Epithelial cell of prostate (primary cell): ENCODE measurements around the gene ZNF547.
"Not testable (repeated sequence)": the region's sequence is repeated elsewhere in the genome, so short reads cannot be mapped to it uniquely, and the experiment has no call there.

Experiments
- DNase-seq: peaks from one replicate; pipeline ENCODE4 v3.0.0-alpha.2; 2011; ENCODE audit warnings: low read depth, low spot score
- H3K27ac ChIP-seq: fragments of 450-650 bp; 2 replicates; pipeline ENCODE4 v1.5.1; 2017; ENCODE audit warnings: mild to moderate bottlenecking

ZNF547 gene

DNA sequence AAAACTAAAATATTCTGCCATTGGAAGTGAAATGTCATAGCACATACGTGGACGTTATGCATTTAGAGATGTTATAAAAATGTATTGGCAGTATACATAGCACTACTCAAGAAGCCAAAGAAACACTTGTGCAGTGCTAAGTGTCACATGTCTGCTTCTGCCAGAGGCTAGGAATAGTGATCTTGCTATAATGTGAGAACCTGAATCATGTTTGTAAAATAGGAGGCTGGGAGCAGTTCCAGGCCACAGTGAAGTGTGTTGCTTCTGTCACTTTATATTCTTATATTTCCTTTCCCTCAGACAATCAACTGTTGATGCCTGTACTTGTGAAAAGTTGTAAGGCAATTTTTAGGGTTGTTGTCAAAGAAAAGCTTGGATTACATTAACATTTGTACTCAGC is 3.4 kb downstream of the ZNF547 start:
- no peak for DNase-seq
- H3K27ac ChIP-seq: no peak overlapping the region

- DNase-seq: no peak
- H3K27ac ChIP-seq: no peak overlapping the region
Measured at GRCh38 chr19:57374179-57374578, 10.8 kb downstream of the ZNF547 start.

DNA sequence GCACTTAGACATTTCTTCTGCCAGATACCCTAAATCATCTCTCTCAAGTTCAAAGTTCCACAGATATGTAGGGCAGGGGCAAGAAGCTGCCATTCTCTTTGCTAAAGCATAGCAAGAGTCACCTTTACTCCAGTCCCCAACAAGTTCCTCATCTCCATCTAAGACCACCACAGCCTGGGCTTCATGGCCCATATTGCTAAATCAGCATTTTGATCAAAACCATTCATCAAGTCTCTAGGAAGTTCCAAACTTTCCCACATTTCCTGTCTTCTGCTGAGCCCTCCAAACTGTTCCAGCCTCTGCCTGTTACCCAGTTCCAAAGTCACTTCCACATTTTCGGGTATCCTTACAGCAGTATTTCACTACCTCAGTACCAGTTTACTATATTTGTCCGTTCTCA is 11.3 kb downstream of the ZNF547 start:
- H3K27ac ChIP-seq, DNase-seq: not testable (repeated sequence)

- no peak for DNase-seq
- H3K27ac ChIP-seq: no peak overlapping the region
Measured at GRCh38 chr19:57376151-57376550, 12.8 kb downstream of the ZNF547 start.

GRCh38 chr19:57377498-57378146 is 14.3 kb downstream of the ZNF547 start:
- no peak for DNase-seq
- H3K27ac ChIP-seq: no peak overlapping the region

DNA sequence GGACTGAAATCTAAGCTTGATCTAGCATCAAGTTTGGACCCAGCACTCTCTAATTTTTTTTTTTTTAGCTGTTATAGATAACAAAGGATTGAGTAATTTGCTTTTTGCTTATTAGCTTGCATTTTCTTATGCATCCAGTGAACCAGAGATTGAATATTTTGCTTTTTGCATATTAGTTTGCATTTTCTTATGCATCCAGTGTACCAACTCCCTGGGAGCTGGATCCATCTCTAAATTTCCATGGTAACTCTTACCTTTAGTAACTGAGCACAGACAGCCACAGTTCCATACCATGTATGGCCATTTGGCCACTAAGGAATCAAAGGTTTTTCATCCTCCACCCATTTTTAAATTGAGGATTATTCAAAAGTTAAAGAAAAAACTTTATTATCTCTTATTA is 17.6 kb downstream of the ZNF547 start:
- no peak overlapping the region for H3K27ac ChIP-seq
- DNase-seq: no peak

- no peak for DNase-seq
- no peak overlapping the region for H3K27ac ChIP-seq
Measured at GRCh38 chr19:57382806-57383488, 19.6 kb downstream of the ZNF547 start.

DNA sequence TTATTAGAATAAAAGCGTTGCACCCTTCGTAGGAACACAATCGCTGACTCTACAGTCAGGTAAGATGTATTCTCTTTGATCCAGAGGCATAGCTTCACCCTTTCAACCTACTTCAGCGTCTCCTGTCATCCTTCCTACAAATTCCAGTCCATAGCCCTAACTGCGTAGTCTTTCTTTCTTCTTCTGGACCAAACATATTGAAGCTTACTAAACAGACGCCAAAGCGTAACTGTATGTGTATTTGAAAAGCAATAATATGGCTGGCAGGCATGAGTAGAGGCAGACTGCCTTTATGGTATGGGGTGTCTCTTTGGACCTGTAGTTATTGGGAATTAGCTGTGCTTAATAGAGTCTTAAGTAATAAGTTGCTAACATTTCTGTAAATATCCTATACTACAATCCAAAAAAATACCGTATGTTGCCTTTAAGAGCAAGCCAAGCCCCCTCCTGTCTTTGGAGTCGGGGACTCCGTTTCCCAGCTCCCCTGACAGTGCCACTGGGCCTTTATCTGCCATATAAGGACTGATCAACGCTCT is 25.9 kb downstream of the ZNF547 start:
- no peak for DNase-seq
- H3K27ac ChIP-seq: peak overlapping the region; percentile 53

DNA sequence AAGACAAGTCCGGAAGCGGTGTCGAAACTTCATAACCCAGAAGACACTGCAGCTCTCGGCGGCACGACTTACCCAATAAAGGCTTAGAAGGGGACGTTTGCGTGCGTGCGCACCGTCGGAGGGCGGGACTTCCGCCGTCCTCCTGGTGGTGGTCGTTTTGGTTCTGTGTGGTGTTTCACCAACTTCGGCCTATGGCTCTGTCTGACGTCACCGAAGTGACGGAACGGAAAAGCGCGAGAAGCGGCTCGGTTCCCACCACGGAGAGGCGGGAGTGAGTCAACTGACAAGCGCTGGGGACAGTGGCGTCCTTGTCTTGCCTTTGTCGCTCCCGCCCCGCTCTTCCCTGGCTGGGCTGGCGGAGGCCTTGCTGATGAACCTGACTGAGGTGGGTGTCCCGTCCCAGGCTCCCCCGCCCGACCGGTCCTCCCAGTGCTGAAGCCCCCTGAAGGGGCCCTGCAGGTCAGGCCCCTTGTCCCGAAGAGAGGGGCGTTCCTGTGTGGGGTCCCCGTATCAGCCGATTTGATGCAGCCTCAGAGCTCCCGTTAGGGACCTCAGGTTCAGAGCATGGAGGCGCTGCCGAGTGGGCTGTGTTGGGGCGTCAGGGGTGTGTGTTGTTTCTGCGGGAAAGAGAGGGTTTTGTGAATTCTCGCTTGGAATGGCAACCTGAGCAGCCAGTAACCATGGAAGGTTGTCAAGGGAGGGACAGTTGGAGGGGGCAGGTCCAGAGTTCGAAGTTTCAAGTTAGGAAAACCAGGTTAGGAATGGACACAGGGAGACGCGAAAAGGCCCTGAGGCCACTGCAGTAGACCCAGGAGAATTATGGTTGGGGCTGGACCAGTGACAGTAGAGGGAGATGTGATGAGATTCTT is 26.6 kb downstream of the ZNF547 start, which contains the start of gene ZNF548:
ZNF548 (plus strand) TSS at position 125 of the 869 bp plus-strand sequence; CDS start at position 371, 246 bp downstream.
- peak; percentile 81 for DNase-seq
- H3K27ac ChIP-seq: peak within 1 kb of the TSS; percentile 53

- DNase-seq: no peak
- H3K27ac ChIP-seq: no peak overlapping the region
Measured at GRCh38 chr19:57395710-57396109, 32.4 kb downstream of the ZNF547 start.

GRCh38 chr19:57398868-57399267 is 35.5 kb downstream of the ZNF547 start:
- DNase-seq: no peak
- H3K27ac ChIP-seq: no peak overlapping the region

- no peak for DNase-seq
- no peak overlapping the region for H3K27ac ChIP-seq
Measured at GRCh38 chr19:57403737-57404563, 40.6 kb downstream of the ZNF547 start.

DNA sequence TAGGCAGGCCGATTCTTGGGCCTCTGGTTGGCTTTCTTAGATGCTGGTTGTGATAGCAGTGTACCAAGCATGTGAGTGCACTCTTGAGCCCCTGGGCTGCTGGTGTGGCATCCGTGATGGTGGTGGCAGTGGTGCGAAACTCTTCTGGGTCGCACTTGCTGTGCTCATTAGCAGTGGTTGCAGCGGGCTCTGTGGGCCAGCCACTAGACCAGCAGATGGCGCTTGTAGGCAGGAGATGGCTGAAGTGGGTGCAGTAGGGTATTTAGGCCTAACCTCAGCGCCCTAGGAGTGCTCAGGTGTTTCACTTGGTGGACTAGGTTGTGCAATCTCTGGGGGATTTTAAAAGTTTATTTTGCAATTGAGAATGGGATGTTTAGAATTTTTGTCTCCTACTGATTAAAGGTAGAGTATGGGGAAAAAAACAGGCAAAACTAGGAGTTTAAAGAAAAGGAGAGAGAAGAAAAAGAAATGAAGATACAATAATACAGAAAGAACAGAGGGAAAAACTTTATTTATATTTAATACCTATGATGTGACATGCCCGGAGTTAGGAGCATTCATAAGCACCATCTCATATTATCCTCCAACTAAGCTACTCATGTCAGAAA is 43.3 kb downstream of the ZNF547 start:
- no peak overlapping the region for H3K27ac ChIP-seq
- no peak for DNase-seq

DNA sequence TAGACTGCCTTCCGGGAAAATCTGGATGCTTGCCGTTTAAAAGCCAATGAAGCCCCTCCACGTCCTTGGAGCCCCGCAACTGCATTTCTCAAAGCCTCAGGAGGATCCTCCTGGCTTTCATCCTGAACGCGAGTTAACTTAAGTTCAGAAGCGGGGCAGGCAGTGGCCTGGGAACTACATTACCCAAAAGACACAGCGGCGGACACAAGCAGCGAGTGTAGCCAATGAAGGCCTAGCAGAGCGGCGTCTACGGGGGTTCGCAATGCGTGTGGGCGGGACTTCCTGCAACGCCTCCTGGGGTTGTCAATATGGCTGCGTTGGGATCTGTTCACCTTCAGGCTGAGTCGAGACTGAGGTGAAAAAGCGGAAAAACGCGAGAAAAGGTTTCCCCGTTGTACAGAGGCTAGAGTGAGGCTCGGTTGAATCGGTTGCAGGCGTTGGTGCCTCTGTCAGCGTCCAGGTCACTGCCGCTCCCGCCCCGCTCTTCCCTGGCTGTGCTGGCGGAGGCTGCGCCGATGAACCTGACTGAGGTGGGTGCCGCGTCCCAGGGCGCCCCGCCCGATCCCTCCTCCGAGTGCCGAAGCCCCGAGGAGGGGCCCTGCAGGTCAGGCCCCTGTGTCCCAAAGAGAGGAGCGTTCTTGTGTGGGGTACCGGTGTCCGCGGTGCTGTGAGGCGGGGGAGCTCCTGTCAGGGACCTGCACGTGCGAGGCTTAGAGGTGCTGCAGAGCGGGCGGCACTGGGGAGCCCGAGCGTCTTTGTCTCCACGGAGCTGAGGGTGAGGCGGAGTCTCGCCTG is 47.7 kb downstream of the ZNF547 start, which contains the start of gene ZNF17:
ZNF17 (plus strand) TSS at position 285 of the 795 bp plus-strand sequence. CDS start 2,455 bp downstream, outside the sequence.
- DNase-seq: peak; percentile 73
- no peak within 1 kb of the TSS for H3K27ac ChIP-seq

DNA sequence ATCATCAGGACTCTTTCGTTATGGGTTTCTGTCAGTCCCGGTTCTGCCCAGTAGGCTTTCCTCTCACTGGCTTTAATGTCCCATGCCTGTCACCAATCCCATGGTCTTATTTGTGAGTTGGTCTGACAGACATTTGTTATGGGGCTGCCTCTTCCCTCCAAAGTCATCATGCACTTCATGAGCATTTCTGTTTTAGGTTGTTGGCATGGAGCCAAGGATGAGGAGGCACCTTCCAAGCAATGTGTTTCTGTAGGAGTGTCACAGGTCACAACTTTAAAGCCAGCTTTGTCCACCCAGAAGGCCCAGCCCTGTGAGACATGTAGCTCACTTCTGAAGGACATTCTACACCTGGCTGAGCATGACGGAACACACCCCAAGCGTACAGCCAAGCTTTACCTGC is 56.1 kb downstream of the ZNF547 start:
- no peak for DNase-seq
- H3K27ac ChIP-seq: no peak overlapping the region

DNA sequence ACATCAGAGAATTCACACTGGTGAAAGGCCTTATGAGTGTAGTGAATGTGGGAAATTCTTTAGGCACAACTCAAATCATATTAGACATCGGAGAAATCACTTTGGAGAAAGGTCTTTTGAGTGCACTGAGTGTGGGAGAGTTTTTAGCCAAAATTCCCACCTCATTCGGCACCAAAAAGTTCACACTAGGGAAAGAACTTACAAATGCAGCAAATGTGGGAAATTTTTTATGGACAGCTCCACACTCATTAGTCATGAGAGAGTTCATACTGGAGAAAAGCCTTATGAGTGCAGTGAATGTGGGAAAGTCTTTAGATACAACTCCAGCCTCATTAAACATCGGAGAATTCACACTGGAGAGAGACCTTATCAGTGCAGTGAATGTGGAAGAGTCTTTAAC is 57.7 kb downstream of the ZNF547 start:
- DNase-seq: no peak
- H3K27ac ChIP-seq: no peak overlapping the region
